Liver (tissue), 9 donors: ENCODE measurements around the gene ULK4. TPM values are rescaled to one million over a fixed set of nuclear protein-coding genes. Genes with fewer than 3 reads are reported as not detected.

ENCODE experiments used
- DNase-seq: peaks from one replicate; pipeline ENCODE4 v3.0.0-alpha.2; 2017; ENCODE audit warnings: low spot score
- H3K27ac ChIP-seq, 2 donors: one replicate each; pipeline ENCODE4 v1.7.0; 2013; ENCODE audit warnings: inconsistent platforms in 2 of 2, low read length in 2 of 2, control low read depth in 1 of 2, low read depth in 1 of 2, mild to moderate bottlenecking in 1 of 2
- H3K27me3 ChIP-seq, 4 donors: one replicate each; pipeline versions ENCODE4 v1.6.1 to v1.7.0; 2013; ENCODE audit warnings: low read length in 3 of 4, inconsistent platforms in 1 of 4, mild to moderate bottlenecking in 1 of 4, moderate library complexity in 1 of 4; ENCODE audit not compliant: control insufficient read depth in 4 of 4, insufficient read depth in 4 of 4
- H3K36me3 ChIP-seq, 4 donors: one replicate each; pipeline versions ENCODE4 v1.6.1 to v1.7.0; 2013; ENCODE audit warnings: low read length in 3 of 4, mild to moderate bottlenecking in 3 of 4, low read depth in 1 of 4, moderate library complexity in 1 of 4; ENCODE audit not compliant: control insufficient read depth in 4 of 4, insufficient read depth in 3 of 4
- H3K4me1 ChIP-seq, 4 donors: one replicate each; pipeline versions ENCODE4 v1.6.1 to v1.7.0; 2013; ENCODE audit warnings: low read length in 3 of 4, mild to moderate bottlenecking in 3 of 4, moderate library complexity in 1 of 4; ENCODE audit not compliant: control insufficient read depth in 4 of 4, insufficient read depth in 4 of 4
- H3K4me3 ChIP-seq, 3 donors: one replicate each; pipeline versions ENCODE4 v1.6.1 to v1.7.0; 2013; ENCODE audit warnings: low read length in 3 of 3, control low read depth in 1 of 3, low read depth in 1 of 3, mild to moderate bottlenecking in 1 of 3
- H3K9ac ChIP-seq, 2 donors: one replicate each; pipeline ENCODE4 v1.7.0; 2013; ENCODE audit warnings: low read length in 2 of 2, mild to moderate bottlenecking in 2 of 2, moderate library complexity in 2 of 2, control low read depth in 1 of 2, low read depth in 1 of 2
- H3K9me3 ChIP-seq, 4 donors: one replicate each; pipeline versions ENCODE4 v1.6.1 to v1.7.0; 2013; ENCODE audit warnings: low read length in 3 of 4; ENCODE audit not compliant: control insufficient read depth in 4 of 4
- EGR1 ChIP-seq, 2 donors: IDR thresholded peaks; 2 replicates each; pipeline ENCODE4 v1.6.1; 2016 to 2018; ENCODE audit warnings: antibody characterized with exemption in 2 of 2, low read depth in 2 of 2
- FOXA1 ChIP-seq: IDR thresholded peaks from 2 replicates; pipeline ENCODE4 v1.6.1; 2016; ENCODE audit warnings: antibody characterized with exemption
- FOXA2 ChIP-seq: IDR thresholded peaks from 2 replicates; pipeline ENCODE4 v1.6.1; 2016; ENCODE audit warnings: antibody characterized with exemption
- GABPA ChIP-seq, 2 donors: IDR thresholded peaks in 1 of 2; conservative IDR thresholded peaks in 1 of 2; 2 replicates each; pipeline ENCODE4 v1.6.1; 2016; ENCODE audit warnings: antibody characterized with exemption in 2 of 2, mild to moderate bottlenecking in 1 of 2, moderate library complexity in 1 of 2
- HNF4G ChIP-seq: IDR thresholded peaks from 2 replicates; pipeline ENCODE4 v1.6.1; 2016; ENCODE audit warnings: antibody characterized with exemption
- TAF1 ChIP-seq: conservative IDR thresholded peaks from 2 replicates; pipeline ENCODE4 v1.6.1; 2016; ENCODE audit warnings: antibody characterized with exemption, mild to moderate bottlenecking
- YY1 ChIP-seq: IDR thresholded peaks from 2 replicates; pipeline ENCODE4 v1.6.1; 2016; ENCODE audit warnings: antibody characterized with exemption, mild to moderate bottlenecking
- ZBTB33 ChIP-seq: IDR thresholded peaks from 2 replicates; pipeline ENCODE4 v1.6.1; 2016; ENCODE audit warnings: antibody characterized with exemption
- WGBS: extraction: QIAGEN DNeasy Blood & Tissue Kit; methylation state at CpG from one replicate; pipeline ENCODE4 v1.1.7; 2013; 5-methylcytosine and 5-hydroxymethylcytosine counted together
- polyA plus RNA-seq, 2 donors: library from polyadenylated mRNA; stranded (reverse) in 1 of 2; unstranded in 1 of 2; fragments of 200-250 nt in 1 of 2; fragments of >200 nt in 1 of 2; fragmentation: Nextera tagmentation in 1 of 2; extraction: Ambion mirVana in 1 of 2; gene quantifications; one replicate each; pipeline versions ENCODE4 v1.2.1 to v1.2.3, GENCODE V29; 2013 to 2015
- total RNA-seq, 2 donors: library from RNA; depleted of rRNA; stranded (reverse); fragments of >200 nt; gene quantifications; one replicate each; pipeline ENCODE4 v1.2.3, GENCODE V29; 2014
- TF ChIP-seq, protein P1 (sequence below): fragments of 150-350 bp; IDR thresholded peaks from 2 replicates; pipeline ENCODE4 v1.5.1; 2017; ENCODE audit warnings: improper control_type of control experiment, low read depth, low read length; ENCODE audit not compliant: missing input control
- TF ChIP-seq, protein P2 (sequence below): IDR thresholded peaks from 2 replicates; pipeline ENCODE4 v1.6.1; 2016; ENCODE audit warnings: antibody characterized with exemption, mild to moderate bottlenecking
- donor health status: healthy.
- donor health status: healthy.
- donor health status: healthy.
- donor health status: healthy.
- donor health status: healthy.

ULK4 gene
- total and polyA plus RNA-seq, 4 donors = 1.1 to 11.5 (median 3.2) TPM

- H3K36me3 ChIP-seq = no peaks in the 10 kb centered on the region
- H3K4me1 ChIP-seq = peaks cover 0 to 15% (median 2%) of the 10 kb centered on the region in 4 donors
- H3K27me3 ChIP-seq = no peaks in the 10 kb centered on the region
- H3K27ac ChIP-seq = peak overlapping the region in 1 of 2 donors; percentile 53
- H3K4me3 ChIP-seq = no peak overlapping the region
- no peaks in the 10 kb centered on the region for H3K9me3 ChIP-seq
- H3K9ac ChIP-seq = no peak overlapping the region
- TF ChIP-seq FOXA1 = no peak
- no peak for TF ChIP-seq YY1
- TF ChIP-seq, protein P1, sequence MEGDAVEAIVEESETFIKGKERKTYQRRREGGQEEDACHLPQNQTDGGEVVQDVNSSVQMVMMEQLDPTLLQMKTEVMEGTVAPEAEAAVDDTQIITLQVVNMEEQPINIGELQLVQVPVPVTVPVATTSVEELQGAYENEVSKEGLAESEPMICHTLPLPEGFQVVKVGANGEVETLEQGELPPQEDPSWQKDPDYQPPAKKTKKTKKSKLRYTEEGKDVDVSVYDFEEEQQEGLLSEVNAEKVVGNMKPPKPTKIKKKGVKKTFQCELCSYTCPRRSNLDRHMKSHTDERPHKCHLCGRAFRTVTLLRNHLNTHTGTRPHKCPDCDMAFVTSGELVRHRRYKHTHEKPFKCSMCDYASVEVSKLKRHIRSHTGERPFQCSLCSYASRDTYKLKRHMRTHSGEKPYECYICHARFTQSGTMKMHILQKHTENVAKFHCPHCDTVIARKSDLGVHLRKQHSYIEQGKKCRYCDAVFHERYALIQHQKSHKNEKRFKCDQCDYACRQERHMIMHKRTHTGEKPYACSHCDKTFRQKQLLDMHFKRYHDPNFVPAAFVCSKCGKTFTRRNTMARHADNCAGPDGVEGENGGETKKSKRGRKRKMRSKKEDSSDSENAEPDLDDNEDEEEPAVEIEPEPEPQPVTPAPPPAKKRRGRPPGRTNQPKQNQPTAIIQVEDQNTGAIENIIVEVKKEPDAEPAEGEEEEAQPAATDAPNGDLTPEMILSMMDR = no peak
- TF ChIP-seq, protein P2, sequence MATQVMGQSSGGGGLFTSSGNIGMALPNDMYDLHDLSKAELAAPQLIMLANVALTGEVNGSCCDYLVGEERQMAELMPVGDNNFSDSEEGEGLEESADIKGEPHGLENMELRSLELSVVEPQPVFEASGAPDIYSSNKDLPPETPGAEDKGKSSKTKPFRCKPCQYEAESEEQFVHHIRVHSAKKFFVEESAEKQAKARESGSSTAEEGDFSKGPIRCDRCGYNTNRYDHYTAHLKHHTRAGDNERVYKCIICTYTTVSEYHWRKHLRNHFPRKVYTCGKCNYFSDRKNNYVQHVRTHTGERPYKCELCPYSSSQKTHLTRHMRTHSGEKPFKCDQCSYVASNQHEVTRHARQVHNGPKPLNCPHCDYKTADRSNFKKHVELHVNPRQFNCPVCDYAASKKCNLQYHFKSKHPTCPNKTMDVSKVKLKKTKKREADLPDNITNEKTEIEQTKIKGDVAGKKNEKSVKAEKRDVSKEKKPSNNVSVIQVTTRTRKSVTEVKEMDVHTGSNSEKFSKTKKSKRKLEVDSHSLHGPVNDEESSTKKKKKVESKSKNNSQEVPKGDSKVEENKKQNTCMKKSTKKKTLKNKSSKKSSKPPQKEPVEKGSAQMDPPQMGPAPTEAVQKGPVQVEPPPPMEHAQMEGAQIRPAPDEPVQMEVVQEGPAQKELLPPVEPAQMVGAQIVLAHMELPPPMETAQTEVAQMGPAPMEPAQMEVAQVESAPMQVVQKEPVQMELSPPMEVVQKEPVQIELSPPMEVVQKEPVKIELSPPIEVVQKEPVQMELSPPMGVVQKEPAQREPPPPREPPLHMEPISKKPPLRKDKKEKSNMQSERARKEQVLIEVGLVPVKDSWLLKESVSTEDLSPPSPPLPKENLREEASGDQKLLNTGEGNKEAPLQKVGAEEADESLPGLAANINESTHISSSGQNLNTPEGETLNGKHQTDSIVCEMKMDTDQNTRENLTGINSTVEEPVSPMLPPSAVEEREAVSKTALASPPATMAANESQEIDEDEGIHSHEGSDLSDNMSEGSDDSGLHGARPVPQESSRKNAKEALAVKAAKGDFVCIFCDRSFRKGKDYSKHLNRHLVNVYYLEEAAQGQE = no peak
- TF ChIP-seq HNF4G = no peak
- TF ChIP-seq FOXA2 = no peak
- TF ChIP-seq ZBTB33 = no peak
- WGBS = 97% methylated on average over 6 of the region's 6 CpGs
- no peak for DNase-seq
Observed at GRCh38 chr3:41682996-41683395, 278.9 kb downstream of the ULK4 start.

- Histone ChIP-seq H3K4me3 (no peak overlapping the region), H3K9me3 (no peaks in the 10 kb centered on the region), H3K27ac (no peak overlapping the region), H3K27me3 (no peaks in the 10 kb centered on the region), H3K4me1 (peaks cover 0 to 10% (median 1%) of the 10 kb centered on the region in 4 donors), H3K9ac (no peak overlapping the region), H3K36me3 (no peaks in the 10 kb centered on the region)
- WGBS = 91% methylated on average over 3 of the region's 3 CpGs
- no peak for TF ChIP-seq GABPA (IDR thresholded peaks at IDR 0.05 in 1 of 2, conservative IDR thresholded peaks at IDR 0.05 in 1 of 2)
- TF ChIP-seq FOXA1 = no peak
- no peak for TF ChIP-seq HNF4G
- no peak for TF ChIP-seq TAF1
- TF ChIP-seq, protein P1 = no peak
- TF ChIP-seq ZBTB33 = no peak
- no peak for TF ChIP-seq FOXA2
- no peak for TF ChIP-seq EGR1 (IDR thresholded peaks at IDR 0.05; ENCODE audit: low read depth in 2 of 2)
- no peak for DNase-seq
Observed at GRCh38 chr3:41682382-41682781, 279.5 kb downstream of the ULK4 start.
